Cerebellar nuclear complex (tissue), 1 donor: ENCODE data around the gene SMARCD2.
"Not testable (repeated sequence)": the region's sequence is repeated elsewhere in the genome, so short reads cannot be mapped to it uniquely, and the experiment has no call there.

Source experiments
- DNase-seq, 2 experiments: peaks; one replicate each; lab custom pipeline; 2025; lab: John Stamatoyannopoulos, UW

The SMARCD2 gene

GRCh38 chr17:63800783-63801182 is 41.7 kb downstream of the SMARCD2 start:
- no peak for DNase-seq

GRCh38 chr17:63798572-63799106 is 43.8 kb downstream of the SMARCD2 start:
- no peak for DNase-seq

- DNase-seq = not testable (repeated sequence)
Observed at GRCh38 chr17:63796375-63796774, 46.1 kb downstream of the SMARCD2 start.

- DNase-seq = no peak
Observed at GRCh38 chr17:63792055-63792729, 50.3 kb downstream of the SMARCD2 start.

- DNase-seq = no peak
Observed at GRCh38 chr17:63790057-63790456, 52.4 kb downstream of the SMARCD2 start.

- DNase-seq = no peak
Observed at GRCh38 chr17:63786971-63787711, 55.3 kb downstream of the SMARCD2 start.

- no peak for DNase-seq
Observed at GRCh38 chr17:63786117-63786516, 56.4 kb downstream of the SMARCD2 start.

- DNase-seq = no peak
Observed at GRCh38 chr17:63785556-63785955, 56.9 kb downstream of the SMARCD2 start.

GRCh38 chr17:63783522-63783921 is 59.0 kb downstream of the SMARCD2 start:
- DNase-seq = no peak
